HepG2 (cell line): ENCODE results near the gene TTC39B. TPM values are rescaled to one million over a fixed set of nuclear protein-coding genes. Genes with fewer than 3 reads are reported as not detected.

Source experiments
- ATAC-seq: fragments of 200-7000 bp; cut with Tn5 transposase; 3 replicates; pipeline ENCODE4 v1.9.1; 2020; ENCODE audit warnings: mild to moderate bottlenecking, moderate library complexity
- BruUV-seq: library from RNA; stranded (reverse); fragments of 400-500 nt; replicated peaks from 2 replicates; lab custom pipeline; 2021; lab: Mats Ljungman, UMichigan
- CTCF ChIA-PET: fragments of 300-600 bp; formaldehyde crosslinking; extraction: SDS; loops from one replicate; lab custom pipeline; 2021; ENCODE audit warnings: low total read pairs, inconsistent platforms, low intra/inter-chr PET ratio; lab: Yijun Ruan, JAX
- POLR2A ChIA-PET: fragments of 350-600 bp; sonication (Branson Sonifier 250); formaldehyde crosslinking; loops from one replicate; lab custom pipeline; 2020; ENCODE audit warnings: antibody characterized with exemption, inconsistent platforms; lab: Yijun Ruan, JAX
- DNase-seq: peaks from one replicate; pipeline ENCODE4 v3.0.0-alpha.2; 2015; ENCODE audit warnings: low spot score
- FAIRE-seq: peaks from 3 replicates; lab custom pipeline; 2011; peaks lifted over from hg19 to GRCh38; lab: Jason Lieb, UNC
- H2AFZ ChIP-seq: one replicate; pipeline ENCODE4 v1.6.1; 2011; ENCODE audit warnings: low read length, inconsistent platforms
- H3K27ac ChIP-seq: fragments of 300-600 bp; 3 replicates; pipeline ENCODE4 v1.8.0; 2011; ENCODE audit warnings: mixed run types, mild to moderate bottlenecking, mixed read lengths, low read length, inconsistent platforms; ENCODE audit not compliant: insufficient read depth; ENCODE audit errors: extremely low read length
- H3K27me3 ChIP-seq, 2 experiments: fragments of 200-600 bp in 1 of 2; 2 replicates in 1 of 2; 3 replicates in 1 of 2; pipeline versions ENCODE4 v1.6.0 to v1.8.0; 2011; ENCODE audit warnings: low read length in 2 of 2, mild to moderate bottlenecking in 2 of 2, moderate library complexity in 2 of 2, inconsistent platforms in 1 of 2; ENCODE audit not compliant: insufficient read depth in 2 of 2, control insufficient read depth in 1 of 2
- H3K36me3 ChIP-seq, 2 experiments: fragments of 200-600 bp in 1 of 2; replicated peaks in 1 of 2; 2 replicates in 1 of 2; 3 replicates in 1 of 2; pipeline versions ENCODE4 v1.5.1 to v1.8.0; 2011; ENCODE audit warnings: low read length in 2 of 2, inconsistent platforms in 1 of 2; ENCODE audit not compliant: insufficient read depth in 2 of 2, control insufficient read depth in 1 of 2
- H3K4me1 ChIP-seq: 2 replicates; pipeline ENCODE4 v1.5.1; 2012; ENCODE audit warnings: low read length, inconsistent platforms; ENCODE audit not compliant: insufficient read depth
- H3K4me2 ChIP-seq: 2 replicates; pipeline ENCODE4 v1.6.0; 2011; ENCODE audit warnings: low read depth, low read length, inconsistent platforms
- H3K4me3 ChIP-seq, 3 experiments: fragments of 200-600 bp in 1 of 3; sonication (generic), shearing (Covaris generic) in 1 of 3; replicated peaks in 1 of 3; 2 replicates each; pipeline ENCODE4 v1.5.1; 2011 to 2016; ENCODE audit warnings: low read length in 3 of 3, inconsistent platforms in 2 of 3, low read depth in 2 of 3, mild to moderate bottlenecking in 2 of 3, control low read depth in 1 of 3, mixed read lengths in 1 of 3; ENCODE audit not compliant: insufficient read depth in 1 of 3
- H3K79me2 ChIP-seq: one replicate; pipeline ENCODE4 v1.6.1; 2011; ENCODE audit warnings: low read length, inconsistent platforms; ENCODE audit not compliant: insufficient read depth
- H3K9ac ChIP-seq: 2 replicates; pipeline ENCODE4 v1.6.0; 2011; ENCODE audit warnings: mild to moderate bottlenecking, low read depth, low read length, inconsistent platforms; ENCODE audit not compliant: insufficient read depth
- H3K9me3 ChIP-seq: 2 replicates; pipeline ENCODE4 v1.5.1; 2012; ENCODE audit warnings: mild to moderate bottlenecking, low read length
- H4K20me1 ChIP-seq: 2 replicates; pipeline ENCODE4 v1.6.0; 2011; ENCODE audit warnings: inconsistent platforms, mild to moderate bottlenecking, low read length, moderate library complexity; ENCODE audit not compliant: insufficient read depth
- CTCF ChIP-seq: sonication (generic); formaldehyde crosslinking; IDR thresholded peaks from 2 replicates; pipeline ENCODE4 v1.5.0; 2020; ENCODE audit warnings: mild to moderate bottlenecking, missing genetic modification reagents, moderate library complexity
- HCFC1 ChIP-seq: fragments of 150-350 bp; IDR thresholded peaks from 2 replicates; pipeline ENCODE4 v1.6.1; 2014; ENCODE audit warnings: low read depth, low read length
- SKI ChIP-seq: fragments of 450-650 bp; IDR thresholded peaks from one replicate; pipeline ENCODE4 v1.6.1; 2018; ENCODE audit warnings: mild to moderate bottlenecking; ENCODE audit not compliant: partially characterized antibody
- SMC3 ChIP-seq: IDR thresholded peaks from 2 replicates; pipeline ENCODE4 v1.6.1; 2011; ENCODE audit warnings: low read length, improper control_type of control experiment
- XRCC5 ChIP-seq: fragments of 200-400 bp; formaldehyde crosslinking; optimal IDR thresholded peaks from 2 replicates; pipeline ENCODE3; 2017; ENCODE audit warnings: mild to moderate bottlenecking, low read length
- ZNF275 ChIP-seq: sonication (generic); formaldehyde crosslinking; IDR thresholded peaks from 2 replicates; pipeline ENCODE4 v1.8.0; 2022; ENCODE audit warnings: missing genetic modification reagents, mild to moderate bottlenecking, inconsistent platforms, borderline replicate concordance
- WGBS: methylation state at CpG from one replicate; pipeline ENCODE4 v1.1.6; 2017; ENCODE audit warnings: low lambda C conversion rate; 5-methylcytosine and 5-hydroxymethylcytosine counted together
- in situ Hi-C: cut with HindIII; loops from 2 replicates; pipeline ENCODE4 v1.10.0; 2017; ENCODE audit warnings: low pct_unique_long_range_greater_than_20kb; ENCODE audit not compliant: extremely low pct_ligation_motif_present
- intact Hi-C: fragments of 100-400 bp; cut with micrococcal nuclease; formaldehyde crosslinking; loops from one replicate; pipeline ENCODE4 v1.10.0; 2022; ENCODE audit not compliant: unreplicated experiment
- polyA plus RNA-seq, 8 experiments: library from polyadenylated mRNA; depleted of rRNA in 3 of 8; stranded (reverse) in 7 of 8; unstranded in 1 of 8; fragments of >200 nt; fragmentation: Illumina TruSeq in 4 of 8; extraction: Trizol in 4 of 8; gene quantifications; 2 replicates each; pipeline versions ENCODE4 v1.2.1 to v1.2.3, GENCODE V29; 2011 to 2016; ENCODE audit warnings: low read depth in 4 of 8, missing spikeins in 1 of 8, mixed read lengths in 1 of 8; ENCODE audit not compliant: insufficient read depth in 1 of 8
- total RNA-seq, 5 experiments: library from RNA; depleted of rRNA; stranded (reverse); fragments of >200 nt; fragmentation: Illumina TruSeq; extraction: Trizol; gene quantifications; 2 replicates each; pipeline ENCODE4 v1.2.3, GENCODE V29; 2016; ENCODE audit warnings: low read depth in 1 of 5

Gene TTC39B
- total and polyA plus RNA-seq, 2 of the 13 experiments (the other 11 are each of a cell fraction or from before 2014, with no cell fraction given) = 14.3 to 19.4 TPM

GRCh38 chr9:15231788-15232635 lies 75.0 kb downstream of the TTC39B start:
- DNase-seq (peak; percentile 22), ATAC-seq (peak; percentile 73), FAIRE-seq (no peak)
- Histone ChIP-seq H3K27ac (no peak overlapping the region), H4K20me1 (no peaks in the 10 kb centered on the region), H2AFZ (no peak overlapping the region), H3K4me2 (no peak overlapping the region), H3K4me3 (no peak overlapping the region), H3K79me2 (peaks cover 17% of the 10 kb centered on the region), H3K27me3 (no peaks in the 10 kb centered on the region), H3K9ac (no peak overlapping the region), H3K9me3 (no peaks in the 10 kb centered on the region; the same call in 1 of the 2 replicates), H3K4me1 (no peaks in the 10 kb centered on the region), H3K36me3 (no peaks in the 10 kb centered on the region)
- in situ Hi-C loops (no loop called here), intact Hi-C loops (loop anchor here (1.0 kb wide), 1 partner anchor 21 kb away; no protein-coding TSS in a partner anchor)
- no peak for TF ChIP-seq SKI
- peak; percentile 63 for TF ChIP-seq CTCF (CRISPR knock-in tag)
- no peak for TF ChIP-seq ZNF275 (CRISPR knock-in tag)
- TF ChIP-seq HCFC1 = no peak
- peak; percentile 55 for TF ChIP-seq XRCC5
- TF ChIP-seq SMC3 = 0 out of 2 replicates have a peak, but pooled peaks have one; percentile 14
- ChIA-PET CTCF (interaction anchor here (1.6 kb wide), 1 partner anchor 20 kb away, joined by 4 read pairs; no protein-coding TSS in a partner anchor), POLR2A (no interaction called here)
- no TSS peak for BruUV-seq
- WGBS = 52% methylated on average over 13 of the region's 13 CpGs
